GM12878 (cell line): ENCODE results near the gene SOX2.

Experiments used
- BHLHE40 ChIP-seq, 2 experiments: fragments of 450-650 bp in 1 of 2; IDR thresholded peaks; 2 replicates each; pipeline ENCODE4 v1.6.1; 2011 to 2017; ENCODE audit warnings: low read depth in 2 of 2, borderline replicate concordance in 1 of 2, improper control_type of control experiment in 1 of 2, low read length in 1 of 2, mild to moderate bottlenecking in 1 of 2
- CHD2 ChIP-seq: IDR thresholded peaks from 2 replicates; pipeline ENCODE4 v1.6.1; 2011; ENCODE audit warnings: low read depth, low read length, improper control_type of control experiment, borderline replicate concordance
- EP300 ChIP-seq, 2 experiments: fragments of 150-350 bp in 1 of 2; IDR thresholded peaks; 2 replicates each; pipeline ENCODE4 v1.6.1; 2011 to 2012; ENCODE audit warnings: low read depth in 2 of 2, low read length in 2 of 2, borderline replicate concordance in 1 of 2, improper control_type of control experiment in 1 of 2, inconsistent platforms in 1 of 2; ENCODE audit not compliant: control insufficient read depth in 1 of 2
- EZH2 ChIP-seq: IDR thresholded peaks from 2 replicates; pipeline ENCODE4 v1.6.1; 2012; ENCODE audit warnings: low read depth, mild to moderate bottlenecking, control low read depth, inconsistent platforms, low read length, borderline replicate concordance; ENCODE audit not compliant: control insufficient read depth
- FOS ChIP-seq: IDR thresholded peaks from 3 replicates; pipeline ENCODE4 v1.6.1; 2011; ENCODE audit warnings: borderline replicate concordance; ENCODE audit not compliant: insufficient read length; ENCODE audit errors: extremely low read depth
- HDAC2 ChIP-seq: fragments of 200-600 bp; sonication (generic); IDR thresholded peaks from 2 replicates; pipeline ENCODE4 v1.6.1; 2017
- HDGF ChIP-seq: fragments of 450-650 bp; IDR thresholded peaks from 2 replicates; pipeline ENCODE4 v1.6.1; 2016; ENCODE audit warnings: antibody characterized with exemption
- POLR2A ChIP-seq: IDR thresholded peaks from 2 replicates; pipeline ENCODE4 v1.6.1; 2011; ENCODE audit warnings: low read depth, mild to moderate bottlenecking, low read length
- RELA ChIP-seq: fragments of 450-650 bp; IDR thresholded peaks from 2 replicates; pipeline ENCODE4 v1.8.0; 2014; ENCODE audit warnings: borderline replicate concordance; ENCODE audit not compliant: partially characterized antibody
- RFX5 ChIP-seq: IDR thresholded peaks from 2 replicates; pipeline ENCODE4 v1.6.1; 2011; ENCODE audit warnings: low read depth, low read length, improper control_type of control experiment
- TAF1 ChIP-seq: IDR thresholded peaks from 2 replicates; pipeline ENCODE4 v1.6.1; 2011; ENCODE audit warnings: mild to moderate bottlenecking, low read depth, low read length, borderline replicate concordance
- TBL1XR1 ChIP-seq: IDR thresholded peaks from 2 replicates; pipeline ENCODE4 v1.6.1; 2012; ENCODE audit warnings: low read depth, low read length, improper control_type of control experiment
- YY1 ChIP-seq: IDR thresholded peaks from 2 replicates; pipeline ENCODE4 v1.6.1; 2011; ENCODE audit warnings: low read depth, mild to moderate bottlenecking, low read length
- TF ChIP-seq, protein P1 (sequence below), 3 experiments: IDR thresholded peaks in 2 of 3; conservative IDR thresholded peaks in 1 of 3; 2 replicates each; pipeline ENCODE4 v1.5.1; 2011; ENCODE audit warnings: low read depth in 3 of 3, low read length in 3 of 3, mild to moderate bottlenecking in 3 of 3, control low read depth in 2 of 3, moderate library complexity in 2 of 3, inconsistent platforms in 1 of 3, mixed read lengths in 1 of 3; ENCODE audit not compliant: control insufficient read depth in 2 of 3, insufficient read depth in 1 of 3; ENCODE audit errors: extremely low read depth in 1 of 3

DNA sequence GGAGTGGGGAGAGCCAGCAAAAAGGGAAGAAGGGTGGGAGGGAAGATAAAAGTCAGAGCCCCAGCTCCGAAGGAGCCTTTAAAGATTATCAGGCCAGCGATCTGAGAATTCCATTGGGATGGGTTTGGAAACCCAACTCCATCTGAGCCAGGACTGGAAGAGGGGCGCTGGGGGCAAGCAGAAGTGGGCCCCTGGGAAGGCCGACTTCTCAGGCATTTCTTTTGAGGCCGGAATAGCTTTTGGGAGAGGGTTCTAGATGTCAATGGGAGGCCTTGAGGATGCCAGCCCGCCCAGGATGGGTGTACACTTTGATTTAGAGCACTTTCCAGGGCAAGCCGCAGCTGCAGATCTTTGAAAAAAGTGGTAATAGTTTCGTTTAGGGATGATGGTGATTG lies 6.6 kb upstream of the SOX2 start:
- TF ChIP-seq HDAC2: no peak
- no peak for TF ChIP-seq YY1
- no peak for TF ChIP-seq BHLHE40 (IDR thresholded peaks at IDR 0.05; ENCODE audit: borderline replicate concordance in 1 of 2, low read depth in 2 of 2, low read length in 1 of 2)
- TF ChIP-seq EP300 (IDR thresholded peaks at IDR 0.05; ENCODE audit: borderline replicate concordance in 1 of 2, control insufficient read depth in 1 of 2, low read depth in 2 of 2, low read length in 2 of 2): no peak
- TF ChIP-seq, protein P1, sequence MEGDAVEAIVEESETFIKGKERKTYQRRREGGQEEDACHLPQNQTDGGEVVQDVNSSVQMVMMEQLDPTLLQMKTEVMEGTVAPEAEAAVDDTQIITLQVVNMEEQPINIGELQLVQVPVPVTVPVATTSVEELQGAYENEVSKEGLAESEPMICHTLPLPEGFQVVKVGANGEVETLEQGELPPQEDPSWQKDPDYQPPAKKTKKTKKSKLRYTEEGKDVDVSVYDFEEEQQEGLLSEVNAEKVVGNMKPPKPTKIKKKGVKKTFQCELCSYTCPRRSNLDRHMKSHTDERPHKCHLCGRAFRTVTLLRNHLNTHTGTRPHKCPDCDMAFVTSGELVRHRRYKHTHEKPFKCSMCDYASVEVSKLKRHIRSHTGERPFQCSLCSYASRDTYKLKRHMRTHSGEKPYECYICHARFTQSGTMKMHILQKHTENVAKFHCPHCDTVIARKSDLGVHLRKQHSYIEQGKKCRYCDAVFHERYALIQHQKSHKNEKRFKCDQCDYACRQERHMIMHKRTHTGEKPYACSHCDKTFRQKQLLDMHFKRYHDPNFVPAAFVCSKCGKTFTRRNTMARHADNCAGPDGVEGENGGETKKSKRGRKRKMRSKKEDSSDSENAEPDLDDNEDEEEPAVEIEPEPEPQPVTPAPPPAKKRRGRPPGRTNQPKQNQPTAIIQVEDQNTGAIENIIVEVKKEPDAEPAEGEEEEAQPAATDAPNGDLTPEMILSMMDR (IDR thresholded peaks at IDR 0.05 in 2 of 3, conservative IDR thresholded peaks at IDR 0.05 in 1 of 3; ENCODE audit: control insufficient read depth in 2 of 3, extremely low read depth in 1 of 3, insufficient read depth in 1 of 3, low read depth in 3 of 3, low read length in 3 of 3): no peak
- TF ChIP-seq TAF1: no peak
- no peak for TF ChIP-seq CHD2
- TF ChIP-seq EZH2: no peak
- no peak for TF ChIP-seq RFX5
- TF ChIP-seq FOS: no peak
- TF ChIP-seq POLR2A: no peak
- TF ChIP-seq TBL1XR1: no peak
- no peak for TF ChIP-seq HDGF
- no peak for TF ChIP-seq RELA
